Spleen (tissue), 11 donors: ENCODE results near the gene CLEC16A. TPM values are rescaled to one million over a fixed set of nuclear protein-coding genes. Genes with fewer than 3 reads are reported as not detected.

Experiments
- DNase-seq: peaks from one replicate; pipeline ENCODE4 v3.0.0-alpha.2; 2020
- H3K27ac ChIP-seq, 8 donors: fragments of 200-600 bp; sonication (generic) in 7 of 8; 1 replicate in 4 of 8; 2 replicates in 4 of 8; pipeline versions ENCODE4 v1.5.0 to v1.8.0; 2016 to 2021; ENCODE audit warnings: inconsistent platforms in 4 of 8, mild to moderate bottlenecking in 4 of 8, moderate library complexity in 1 of 8
- H3K27me3 ChIP-seq, 7 donors: fragments of 200-600 bp; sonication (generic) in 6 of 7; replicated peaks in 1 of 7; 1 replicate in 4 of 7; 2 replicates in 3 of 7; pipeline versions ENCODE4 v1.5.0 to v1.8.0; 2016 to 2021; ENCODE audit warnings: inconsistent platforms in 3 of 7, mild to moderate bottlenecking in 1 of 7
- H3K36me3 ChIP-seq, 6 donors: fragments of 200-600 bp; sonication (generic) in 5 of 6; 1 replicate in 4 of 6; 2 replicates in 2 of 6; pipeline versions ENCODE4 v1.5.0 to v1.8.0; 2016 to 2021; ENCODE audit warnings: inconsistent platforms in 2 of 6
- H3K4me1 ChIP-seq, 6 donors: fragments of 200-600 bp; sonication (generic) in 5 of 6; 1 replicate in 3 of 6; 2 replicates in 3 of 6; pipeline versions ENCODE4 v1.5.0 to v1.8.0; 2016 to 2021; ENCODE audit warnings: inconsistent platforms in 3 of 6
- H3K4me3 ChIP-seq, 8 donors: fragments of 200-600 bp; sonication (generic) in 7 of 8; 1 replicate in 4 of 8; 2 replicates in 4 of 8; pipeline versions ENCODE4 v1.5.0 to v1.8.0; 2016 to 2021; ENCODE audit warnings: inconsistent platforms in 4 of 8, mild to moderate bottlenecking in 4 of 8, moderate library complexity in 2 of 8
- H3K9me3 ChIP-seq, 8 donors: fragments of 200-600 bp; sonication (generic) in 7 of 8; 1 replicate in 4 of 8; 2 replicates in 4 of 8; pipeline versions ENCODE4 v1.5.0 to v1.8.0; 2016 to 2021; ENCODE audit warnings: inconsistent platforms in 4 of 8
- POLR2A ChIP-seq, 3 donors: fragments of 450-650 bp; IDR thresholded peaks; one replicate each; pipeline ENCODE4 v1.5.1; 2017; ENCODE audit warnings: antibody characterized with exemption in 3 of 3, mild to moderate bottlenecking in 1 of 3
- POLR2AphosphoS5 ChIP-seq, 3 donors: sonication (generic); formaldehyde crosslinking; IDR thresholded peaks; one replicate each; pipeline ENCODE4 v1.5.1; 2017; ENCODE audit warnings: antibody characterized with exemption in 3 of 3
- WGBS, 5 donors: extraction: QIAGEN DNeasy Blood & Tissue Kit in 3 of 5; methylation state at CpG; one replicate each; pipeline versions ENCODE4 v1.1.5 to v1.1.7; 2013 to 2018; 5-methylcytosine and 5-hydroxymethylcytosine counted together
- intact Hi-C: fragments of 100-400 bp; cut with DNase I; formaldehyde crosslinking; loops from one replicate; pipeline ENCODE4 v1.15.0; 2023; ENCODE audit warnings: low total_unique reads
- polyA plus RNA-seq, 3 donors: library from polyadenylated mRNA; stranded (reverse); fragments of 200-250 nt; gene quantifications; one replicate each; pipeline ENCODE4 v1.2.1, GENCODE V29; 2013
- total RNA-seq, 7 donors: library from RNA; depleted of rRNA in 3 of 7; stranded (reverse); fragments of >200 nt in 3 of 7; fragmentation: NEBNext Ultra II Directional in 4 of 7; extraction: Animal tissue kit (Norgen Biotek cat#: 25700) in 4 of 7; gene quantifications; one replicate each; pipeline versions ENCODE4 v1.1.0 to v1.2.1, GENCODE V29; 2016 to 2021
- TF ChIP-seq, protein P1 (sequence below), 11 experiments: fragments of 200-600 bp in 7 of 11; fragments of 450-650 bp in 4 of 11; sonication (generic) in 4 of 11; IDR thresholded peaks in 8 of 11; conservative IDR thresholded peaks in 3 of 11; 1 replicate in 7 of 11; 2 replicates in 4 of 11; pipeline versions ENCODE4 v1.4.0 to v1.8.0; 2016 to 2021; ENCODE audit warnings: antibody characterized with exemption in 11 of 11, inconsistent platforms in 4 of 11, mild to moderate bottlenecking in 1 of 11
- donor health status: healthy with polysubstance abuse.
- donor health status: DM: no; HTN: no; CAD: no; lungs with moderate emphysema.
- donor health status: DM: no; HTN: no; CAD: no.
- donor health status: Bipolar disorder and iron deficiency.
- donor health status: healthy.
- donor health status: DM: no; HTN: no; CAD: no.
- donor health status: DM: yes; HTN: yes; CAD: no.

CLEC16A gene
- total and polyA plus RNA-seq, 10 donors: 7.3 to 54.6 (median 35.1) TPM

DNA sequence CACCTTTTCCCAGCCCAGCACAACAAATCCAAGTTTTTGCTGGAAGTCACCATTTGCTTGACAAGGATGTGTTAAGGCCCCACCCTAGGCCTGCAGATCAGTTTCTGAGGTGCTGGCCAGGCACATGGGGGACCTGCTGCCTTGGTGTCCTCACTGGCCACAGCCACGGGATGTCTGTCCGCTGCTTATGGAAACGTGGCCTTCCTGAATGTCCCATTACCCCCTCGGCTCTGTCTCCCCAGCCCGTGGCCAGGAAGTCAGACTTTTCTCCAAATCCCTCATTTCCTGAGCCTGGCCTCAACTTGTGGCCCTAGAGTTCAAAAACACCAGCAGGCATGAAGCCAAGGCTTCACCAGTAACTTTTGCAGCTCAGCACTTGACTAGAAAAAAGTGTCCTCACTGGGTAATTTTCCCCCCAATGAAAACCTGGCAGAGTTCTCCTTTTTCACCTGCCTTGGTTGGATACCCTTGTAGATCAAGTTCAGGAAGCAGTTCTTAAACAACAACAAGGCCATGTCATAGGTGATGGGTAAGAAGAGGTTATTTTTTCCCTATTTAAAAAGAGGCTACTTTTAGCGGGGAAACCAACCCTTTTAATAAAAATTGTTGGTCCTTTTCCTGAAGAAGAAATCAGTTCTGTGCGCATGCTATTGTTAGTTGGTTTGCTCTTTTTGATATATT lies 230.9 kb downstream of the CLEC16A start:
- intact Hi-C loops: no loop called here
- DNase-seq: no peak
- WGBS, 5 donors: 54 to 70% (median 59%) methylated on average over 6 to 7 of the region's 7 CpGs
- Histone ChIP-seq H3K4me1 (peaks cover 0 to 28% (median 13%) of the 10 kb centered on the region in 6 donors), H3K9me3 (no peaks in the 10 kb centered on the region), H3K27me3 (no peaks in the 10 kb centered on the region), H3K27ac (peak overlapping the region in 3 of 8 donors; percentile 19 to 53 (median 20)), H3K36me3 (peaks cover 0 to 78% (median 27%) of the 10 kb centered on the region in 6 donors), H3K4me3 (no peak overlapping the region)
- TF ChIP-seq POLR2AphosphoS5 (IDR thresholded peaks at IDR 0.05) (no peak), POLR2A (IDR thresholded peaks at IDR 0.05) (no peak)
- TF ChIP-seq, protein P1, sequence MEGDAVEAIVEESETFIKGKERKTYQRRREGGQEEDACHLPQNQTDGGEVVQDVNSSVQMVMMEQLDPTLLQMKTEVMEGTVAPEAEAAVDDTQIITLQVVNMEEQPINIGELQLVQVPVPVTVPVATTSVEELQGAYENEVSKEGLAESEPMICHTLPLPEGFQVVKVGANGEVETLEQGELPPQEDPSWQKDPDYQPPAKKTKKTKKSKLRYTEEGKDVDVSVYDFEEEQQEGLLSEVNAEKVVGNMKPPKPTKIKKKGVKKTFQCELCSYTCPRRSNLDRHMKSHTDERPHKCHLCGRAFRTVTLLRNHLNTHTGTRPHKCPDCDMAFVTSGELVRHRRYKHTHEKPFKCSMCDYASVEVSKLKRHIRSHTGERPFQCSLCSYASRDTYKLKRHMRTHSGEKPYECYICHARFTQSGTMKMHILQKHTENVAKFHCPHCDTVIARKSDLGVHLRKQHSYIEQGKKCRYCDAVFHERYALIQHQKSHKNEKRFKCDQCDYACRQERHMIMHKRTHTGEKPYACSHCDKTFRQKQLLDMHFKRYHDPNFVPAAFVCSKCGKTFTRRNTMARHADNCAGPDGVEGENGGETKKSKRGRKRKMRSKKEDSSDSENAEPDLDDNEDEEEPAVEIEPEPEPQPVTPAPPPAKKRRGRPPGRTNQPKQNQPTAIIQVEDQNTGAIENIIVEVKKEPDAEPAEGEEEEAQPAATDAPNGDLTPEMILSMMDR (IDR thresholded peaks at IDR 0.05 in 8 of 11, conservative IDR thresholded peaks at IDR 0.05 in 3 of 11): no peak

DNA sequence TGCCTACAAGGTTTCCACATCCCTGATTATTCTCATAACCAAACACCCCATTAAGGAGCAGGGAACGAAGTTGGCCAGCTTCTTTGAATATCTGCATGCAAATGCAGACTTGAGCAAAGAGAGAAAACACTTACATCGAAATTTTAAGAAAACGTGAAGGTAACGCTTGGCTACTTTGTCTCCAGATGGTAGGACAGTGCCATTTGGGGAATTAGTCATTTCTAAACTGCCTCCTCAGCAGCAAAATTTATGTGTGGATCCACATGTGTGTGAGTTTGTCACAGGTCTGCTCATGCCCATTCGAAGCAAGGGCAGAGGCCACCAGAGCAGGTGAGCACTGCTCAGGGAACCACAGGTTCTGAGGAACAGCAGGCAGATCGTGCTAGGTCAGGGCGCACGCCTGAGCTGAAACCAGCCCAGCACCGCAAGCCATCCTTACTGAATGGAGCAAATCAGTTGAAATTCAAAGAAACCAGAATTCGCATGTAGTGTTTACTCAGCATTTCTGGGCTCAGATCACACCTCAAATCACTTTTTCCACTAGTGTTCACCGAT lies 231.5 kb downstream of the CLEC16A start:
- intact Hi-C loops: no loop called here
- no peaks in the 10 kb centered on the region for H3K27me3 ChIP-seq
- WGBS, 5 donors: 70 to 81% (median 80%) methylated on average over 10 to 11 of the region's 11 CpGs
- H3K36me3 ChIP-seq: peaks cover 0 to 78% (median 30%) of the 10 kb centered on the region in 6 donors
- no peaks in the 10 kb centered on the region for H3K9me3 ChIP-seq
- TF ChIP-seq POLR2A (IDR thresholded peaks at IDR 0.05) (no peak), POLR2AphosphoS5 (IDR thresholded peaks at IDR 0.05) (no peak)
- TF ChIP-seq, protein P1 (IDR thresholded peaks at IDR 0.05 in 8 of 11, conservative IDR thresholded peaks at IDR 0.05 in 3 of 11): no peak
- peaks cover 0 to 34% (median 13%) of the 10 kb centered on the region in 6 donors for H3K4me1 ChIP-seq
- H3K4me3 ChIP-seq: no peak overlapping the region
- DNase-seq: no peak
- H3K27ac ChIP-seq: peak overlapping the region in 2 of 8 donors; percentile 20 to 53

DNA sequence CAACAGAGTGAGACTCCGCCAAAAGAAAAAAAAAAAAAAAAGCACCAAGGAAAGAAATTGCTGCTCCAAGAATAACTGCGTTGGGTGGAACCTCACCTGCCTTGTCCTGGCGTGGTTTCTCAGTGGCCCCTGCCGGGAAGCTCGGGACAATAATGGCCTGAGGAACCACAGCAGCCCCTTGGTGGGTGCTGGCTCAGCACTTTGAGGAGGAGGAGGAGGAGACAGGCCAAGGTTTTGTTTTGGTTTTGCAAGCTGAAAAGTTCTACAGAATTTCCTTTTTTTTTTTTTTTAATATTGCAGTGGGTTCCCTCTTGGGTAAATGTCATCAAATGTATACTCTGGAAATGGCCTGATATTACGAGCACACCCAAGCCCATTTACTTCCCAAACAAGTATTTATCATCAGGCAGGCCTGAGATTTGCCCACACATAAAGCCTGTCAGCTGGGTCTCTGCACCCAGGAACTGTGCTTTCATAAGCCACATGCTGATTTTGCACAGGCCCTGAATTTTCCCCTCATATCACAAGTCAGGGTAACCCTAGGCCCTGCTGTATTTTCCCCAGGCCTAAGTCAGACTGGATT lies 233.3 kb downstream of the CLEC16A start:
- WGBS, 5 donors: 85 to 96% (median 91%) methylated on average over 6 of the region's 6 CpGs
- DNase-seq: no peak
- peak overlapping the region in 2 of 8 donors; percentile 48 to 50 for H3K27ac ChIP-seq
- no peaks in the 10 kb centered on the region for H3K27me3 ChIP-seq
- H3K4me1 ChIP-seq: peaks cover 0 to 52% (median 23%) of the 10 kb centered on the region in 6 donors
- no peaks in the 10 kb centered on the region for H3K9me3 ChIP-seq
- intact Hi-C loops: no loop called here
- peaks cover 0 to 70% (median 31%) of the 10 kb centered on the region in 6 donors for H3K36me3 ChIP-seq
- no peak for TF ChIP-seq POLR2AphosphoS5 (IDR thresholded peaks at IDR 0.05)
- TF ChIP-seq, protein P1 (IDR thresholded peaks at IDR 0.05 in 8 of 11, conservative IDR thresholded peaks at IDR 0.05 in 3 of 11): no peak
- no peak for TF ChIP-seq POLR2A (IDR thresholded peaks at IDR 0.05)
- no peak overlapping the region for H3K4me3 ChIP-seq

DNA sequence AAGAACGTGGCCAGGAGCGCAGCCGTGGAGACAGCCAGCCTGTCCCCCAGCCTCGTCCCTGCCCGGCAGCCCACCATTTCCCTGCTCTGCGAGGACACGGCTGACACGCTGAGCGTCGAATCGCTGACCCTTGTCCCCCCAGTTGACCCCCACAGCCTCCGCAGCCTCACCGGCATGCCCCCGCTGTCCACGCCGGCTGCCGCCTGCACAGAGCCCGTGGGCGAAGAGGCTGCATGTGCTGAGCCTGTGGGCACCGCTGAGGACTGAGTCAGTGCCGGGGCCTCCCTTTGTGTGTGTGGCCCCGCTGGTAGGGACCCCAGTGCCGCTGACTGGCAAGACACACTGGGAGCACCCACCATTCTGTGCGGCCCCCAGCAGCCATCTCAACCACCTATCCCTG lies 234.1 kb downstream of the CLEC16A start:
- intact Hi-C loops: no loop called here

More for the DNA sequence above, 234.1 kb downstream of the CLEC16A start:
- Histone ChIP-seq H3K36me3 (peaks cover 0 to 68% (median 29%) of the 10 kb centered on the region in 6 donors), H3K4me1 (peaks cover 0 to 59% (median 27%) of the 10 kb centered on the region in 6 donors), H3K9me3 (no peaks in the 10 kb centered on the region), H3K4me3 (no peak overlapping the region), H3K27me3 (no peaks in the 10 kb centered on the region), H3K27ac (peak overlapping the region in 2 of 8 donors; percentile 48 to 50)
- DNase-seq: no peak
- TF ChIP-seq POLR2AphosphoS5 (IDR thresholded peaks at IDR 0.05): peak in 1 of 3 donors; percentile 28
- TF ChIP-seq POLR2A (IDR thresholded peaks at IDR 0.05): no peak
- WGBS, 5 donors: 95 to 97% (median 96%) methylated on average over 22 to 24 of the region's 24 CpGs
